PFSK-1 (cell line): Measurements from ENCODE around the gene ABHD12.

Experiments used
- FOXP2 ChIP-seq: optimal IDR thresholded peaks from 2 replicates; pipeline ENCODE3; 2011; ENCODE audit warnings: borderline replicate concordance, control low read depth, inconsistent platforms; ENCODE audit not compliant: insufficient read depth; ENCODE audit errors: extremely low read length, extremely low read depth
- POLR2AphosphoS5 ChIP-seq: IDR thresholded peaks from 2 replicates; pipeline ENCODE4 v1.6.1; 2012; ENCODE audit warnings: low read depth, mild to moderate bottlenecking, control low read depth, low read length, moderate library complexity
- REST ChIP-seq, 2 experiments: IDR thresholded peaks; 2 replicates each; pipeline versions ENCODE4 v1.6.1 to v1.8.0; 2011 to 2012; ENCODE audit warnings: low read depth in 2 of 2, low read length in 2 of 2, control low read depth in 1 of 2, inconsistent platforms in 1 of 2, mild to moderate bottlenecking in 1 of 2, moderate library complexity in 1 of 2; ENCODE audit not compliant: insufficient read depth in 1 of 2
- SIN3A ChIP-seq: IDR thresholded peaks from 2 replicates; pipeline ENCODE4 v1.6.1; 2012; ENCODE audit warnings: mild to moderate bottlenecking, low read length, moderate library complexity, borderline replicate concordance; ENCODE audit not compliant: insufficient read depth
- TAF1 ChIP-seq: IDR thresholded peaks from 2 replicates; pipeline ENCODE4 v1.6.1; 2012; ENCODE audit warnings: low read length, control low read depth, borderline replicate concordance; ENCODE audit not compliant: insufficient read depth

ABHD12 gene

GRCh38 chr20:25318471-25319240, 72.0 kb downstream of the ABHD12 start:
- TF ChIP-seq REST (IDR thresholded peaks at IDR 0.05; ENCODE audit: insufficient read depth in 1 of 2, low read depth in 2 of 2, low read length in 2 of 2) (no peak), FOXP2 (no peak), POLR2AphosphoS5 (no peak), SIN3A (no peak), TAF1 (no peak)

- TF ChIP-seq POLR2AphosphoS5 (no peak), FOXP2 (no peak), SIN3A (no peak), REST (IDR thresholded peaks at IDR 0.05; ENCODE audit: insufficient read depth in 1 of 2, low read depth in 2 of 2, low read length in 2 of 2) (no peak), TAF1 (no peak)
These were observed 73.1 kb downstream of the ABHD12 start for GRCh38 chr20:25317351-25318075.

- TF ChIP-seq REST (IDR thresholded peaks at IDR 0.05; ENCODE audit: insufficient read depth in 1 of 2, low read depth in 2 of 2, low read length in 2 of 2) = no peak
- TF ChIP-seq SIN3A = no peak
- no peak for TF ChIP-seq POLR2AphosphoS5
- no peak for TF ChIP-seq FOXP2
These were observed 74.0 kb downstream of the ABHD12 start for GRCh38 chr20:25316506-25317190.

GRCh38 chr20:25315418-25316210, 75.0 kb downstream of the ABHD12 start:
- TF ChIP-seq POLR2AphosphoS5 (no peak), TAF1 (no peak), SIN3A (no peak), REST (IDR thresholded peaks at IDR 0.05; ENCODE audit: insufficient read depth in 1 of 2, low read depth in 2 of 2, low read length in 2 of 2) (no peak), FOXP2 (no peak)
